ENCODE data around the gene TMEM41A. TPM values are rescaled to one million over a fixed set of nuclear protein-coding genes. Genes with fewer than 3 reads are reported as not detected.

Gene TMEM41A
- total RNA-seq, 1 donor from 2014 or later = 23.5 TPM

- peaks cover 7% of the 10 kb centered on the region for H3K27me3 Mint-ChIP-seq (ENCODE audit: low read depth)
- no peaks in the 10 kb centered on the region for H3K36me3 Mint-ChIP-seq (ENCODE audit: low read depth)
- no peak for DNase-seq (ENCODE audit: low spot score)
- H3K9me3 Mint-ChIP-seq = no peaks in the 10 kb centered on the region
- intact Hi-C loops (cut with micrococcal nuclease) = no loop called here
- H3K4me1 Mint-ChIP-seq (ENCODE audit: low read depth) = no peaks in the 10 kb centered on the region
- H3K4me3 Mint-ChIP-seq (ENCODE audit: low read depth) = no peak overlapping the region
- H3K27ac Mint-ChIP-seq = no peak overlapping the region
Measured at GRCh38 chr3:185439745-185440466, 58.9 kb downstream of the TMEM41A start.

Other genes with a start within 250 kb of the TMEM41A start
- gene EHHADH, start 245.0 kb downstream of the TMEM41A start, total RNA-seq = 2.9 and 3.2 TPM in 2 replicates
- 10.3 and 14.7 TPM in 2 replicates for gene MAP3K13, start 135.9 kb downstream of the TMEM41A start, total RNA-seq
- gene LIPH, start 53.6 kb upstream of the TMEM41A start, total RNA-seq = not detected in 2 replicates
- 31.5 and 34.2 TPM in 2 replicates for gene SENP2, start 87.3 kb upstream of the TMEM41A start, total RNA-seq

Data from activated T-helper 2 cell treated with anti-CD3 and anti-CD28 coated beads, Interferon-gamma antibody, Interleukin-2, Interleukin-4, amounts not matched to agents 10 μg/mL and 5 μg/mL and 100 μg/mL, durations not matched to agents 14 hours and 24 hours and 36 hours (primary cell).